ENCODE measurements around the gene CCL3. TPM values are rescaled to one million over a fixed set of nuclear protein-coding genes. Genes with fewer than 3 reads are reported as not detected.
A peak's percentile ranks its signal among the peaks of the same experiment; 100 is the strongest.

CCL3 gene
- polyA plus RNA-seq, 3 donors: 161 to 328 (median 190) TPM

- Histone ChIP-seq H3K27me3 (ENCODE audit: control insufficient read depth in 2 of 2, insufficient read depth in 2 of 2, low read length in 2 of 2) (no peaks in the 10 kb centered on the region), H3K9me3 (replicated peaks in 1 of 2; ENCODE audit: control insufficient read depth in 1 of 2, insufficient read depth in 1 of 2, low read length in 2 of 2) (peaks cover 0 to 5% of the 10 kb centered on the region in 2 donors), H3K4me1 (ENCODE audit: control insufficient read depth in 1 of 2, insufficient read depth in 2 of 2, low read length in 2 of 2) (peaks cover 63% of the 10 kb centered on the region in 2 donors), H3K27ac (ENCODE audit: low read depth in 1 of 2, low read length in 2 of 2) (peak overlapping the region; percentile 29 to 53), H3K4me2 (replicated peaks; ENCODE audit: extremely low read depth, low read length, poor library complexity, severe bottlenecking) (no peak overlapping the region), H3K9ac (ENCODE audit: insufficient read depth, low read length, poor library complexity, severe bottlenecking) (no peak overlapping the region), H3K4me3 (replicated peaks in 1 of 3; ENCODE audit: low read depth in 2 of 3, low read length in 3 of 3) (no peak overlapping the region), H3K36me3 (replicated peaks in 1 of 2; ENCODE audit: control insufficient read depth in 1 of 2, insufficient read depth in 2 of 2, low read length in 2 of 2) (no peaks in the 10 kb centered on the region), H3K79me2 (ENCODE audit: insufficient read depth, low read length) (no peaks in the 10 kb centered on the region), H2AFZ (ENCODE audit: insufficient read depth, low read depth, low read length, poor library complexity, severe bottlenecking) (no peak overlapping the region), H4K20me1 (ENCODE audit: insufficient read depth, low read length) (no peaks in the 10 kb centered on the region)
- DNase-seq: no peak
- intact Hi-C loops (cut with micrococcal nuclease): no loop called here
- peaks cover 4 to 12% (median 6%) of the 10 kb centered on the region in 7 donors for H3K9me3 Mint-ChIP-seq
- H3K4me1 Mint-ChIP-seq: peaks cover 61% of the 10 kb centered on the region
- H3K4me3 Mint-ChIP-seq: peak overlapping the region in 1 of 2 donors; percentile 15
- H3K27me3 Mint-ChIP-seq (ENCODE audit: low read depth in 3 of 3): peaks cover 0 to 9% (median 1%) of the 10 kb centered on the region in 3 donors
- no CpG with 5 or more reads among the region's 3 CpGs for WGBS (ENCODE audit: insufficient coverage)
- no peaks in the 10 kb centered on the region for H3K36me3 Mint-ChIP-seq
- TF ChIP-seq CTCF (IDR thresholded peaks at IDR 0.05): no peak
- H3K27ac Mint-ChIP-seq: peak overlapping the region; percentile 72 to 96 (median 89)
These were observed 17.7 kb upstream of the CCL3 start for GRCh38 chr17:36107660-36108059.

GRCh38 chr17:36106493-36106835 is 16.5 kb upstream of the CCL3 start:
- Histone ChIP-seq H2AFZ (ENCODE audit: insufficient read depth, low read depth, low read length, poor library complexity, severe bottlenecking) (no peak overlapping the region), H3K4me3 (replicated peaks in 1 of 3; ENCODE audit: low read depth in 2 of 3, low read length in 3 of 3) (no peak overlapping the region), H3K36me3 (replicated peaks in 1 of 2; ENCODE audit: control insufficient read depth in 1 of 2, insufficient read depth in 2 of 2, low read length in 2 of 2) (no peaks in the 10 kb centered on the region), H3K4me2 (replicated peaks; ENCODE audit: extremely low read depth, low read length, poor library complexity, severe bottlenecking) (no peak overlapping the region), H3K79me2 (ENCODE audit: insufficient read depth, low read length) (no peaks in the 10 kb centered on the region), H4K20me1 (ENCODE audit: insufficient read depth, low read length) (no peaks in the 10 kb centered on the region), H3K27ac (ENCODE audit: low read depth in 1 of 2, low read length in 2 of 2) (peak overlapping the region in 1 of 2 donors; percentile 9), H3K4me1 (ENCODE audit: control insufficient read depth in 1 of 2, insufficient read depth in 2 of 2, low read length in 2 of 2) (peaks cover 67% of the 10 kb centered on the region in 2 donors), H3K9me3 (replicated peaks in 1 of 2; ENCODE audit: control insufficient read depth in 1 of 2, insufficient read depth in 1 of 2, low read length in 2 of 2) (no peaks in the 10 kb centered on the region), H3K27me3 (ENCODE audit: control insufficient read depth in 2 of 2, insufficient read depth in 2 of 2, low read length in 2 of 2) (no peaks in the 10 kb centered on the region), H3K9ac (ENCODE audit: insufficient read depth, low read length, poor library complexity, severe bottlenecking) (no peak overlapping the region)
- peaks cover 63% of the 10 kb centered on the region for H3K4me1 Mint-ChIP-seq
- peak in 1 of 3 donors; percentile 58 for DNase-seq
- H3K36me3 Mint-ChIP-seq: no peaks in the 10 kb centered on the region
- no peak for TF ChIP-seq CTCF (IDR thresholded peaks at IDR 0.05)
- peaks cover 0 to 3% (median 0%) of the 10 kb centered on the region in 7 donors for H3K9me3 Mint-ChIP-seq
- H3K27me3 Mint-ChIP-seq (ENCODE audit: low read depth in 3 of 3): peaks cover 0 to 8% (median 1%) of the 10 kb centered on the region in 3 donors
- peak overlapping the region in 5 of 7 donors; percentile 58 to 96 (median 86) for H3K27ac Mint-ChIP-seq
- intact Hi-C loops (cut with micrococcal nuclease): no loop called here
- H3K4me3 Mint-ChIP-seq: no peak overlapping the region
- WGBS (ENCODE audit: insufficient coverage): no CpG with 5 or more reads among the region's 6 CpGs
